NCI-H446 (cell line): ENCODE measurements around the gene ZNF385A.

Experiments
- DNase-seq, 2 experiments: peaks; one replicate each; lab custom pipeline; 2025; lab: John Stamatoyannopoulos, UW

Gene ZNF385A, protein sequence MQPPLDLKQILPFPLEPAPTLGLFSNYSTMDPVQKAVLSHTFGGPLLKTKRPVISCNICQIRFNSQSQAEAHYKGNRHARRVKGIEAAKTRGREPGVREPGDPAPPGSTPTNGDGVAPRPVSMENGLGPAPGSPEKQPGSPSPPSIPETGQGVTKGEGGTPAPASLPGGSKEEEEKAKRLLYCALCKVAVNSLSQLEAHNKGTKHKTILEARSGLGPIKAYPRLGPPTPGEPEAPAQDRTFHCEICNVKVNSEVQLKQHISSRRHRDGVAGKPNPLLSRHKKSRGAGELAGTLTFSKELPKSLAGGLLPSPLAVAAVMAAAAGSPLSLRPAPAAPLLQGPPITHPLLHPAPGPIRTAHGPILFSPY

GRCh38 chr12:54384591-54385041, at the start of gene ZNF385A:
Gene ZNF385A, minus strand, starts transcription at chr12:54384733. Its CDS starts 219 bp downstream, at chr12:54384514.
- no peak for DNase-seq

GRCh38 chr12:54432815-54433164, 48.3 kb upstream of the ZNF385A start:
- DNase-seq, result no peak

GRCh38 chr12:54431911-54432814, 47.6 kb upstream of the ZNF385A start:
- DNase-seq, result no peak

GRCh38 chr12:54430471-54431069, 46.0 kb upstream of the ZNF385A start:
- DNase-seq, result no peak

GRCh38 chr12:54429014-54429471, 44.5 kb upstream of the ZNF385A start:
- DNase-seq, result no peak

DNA sequence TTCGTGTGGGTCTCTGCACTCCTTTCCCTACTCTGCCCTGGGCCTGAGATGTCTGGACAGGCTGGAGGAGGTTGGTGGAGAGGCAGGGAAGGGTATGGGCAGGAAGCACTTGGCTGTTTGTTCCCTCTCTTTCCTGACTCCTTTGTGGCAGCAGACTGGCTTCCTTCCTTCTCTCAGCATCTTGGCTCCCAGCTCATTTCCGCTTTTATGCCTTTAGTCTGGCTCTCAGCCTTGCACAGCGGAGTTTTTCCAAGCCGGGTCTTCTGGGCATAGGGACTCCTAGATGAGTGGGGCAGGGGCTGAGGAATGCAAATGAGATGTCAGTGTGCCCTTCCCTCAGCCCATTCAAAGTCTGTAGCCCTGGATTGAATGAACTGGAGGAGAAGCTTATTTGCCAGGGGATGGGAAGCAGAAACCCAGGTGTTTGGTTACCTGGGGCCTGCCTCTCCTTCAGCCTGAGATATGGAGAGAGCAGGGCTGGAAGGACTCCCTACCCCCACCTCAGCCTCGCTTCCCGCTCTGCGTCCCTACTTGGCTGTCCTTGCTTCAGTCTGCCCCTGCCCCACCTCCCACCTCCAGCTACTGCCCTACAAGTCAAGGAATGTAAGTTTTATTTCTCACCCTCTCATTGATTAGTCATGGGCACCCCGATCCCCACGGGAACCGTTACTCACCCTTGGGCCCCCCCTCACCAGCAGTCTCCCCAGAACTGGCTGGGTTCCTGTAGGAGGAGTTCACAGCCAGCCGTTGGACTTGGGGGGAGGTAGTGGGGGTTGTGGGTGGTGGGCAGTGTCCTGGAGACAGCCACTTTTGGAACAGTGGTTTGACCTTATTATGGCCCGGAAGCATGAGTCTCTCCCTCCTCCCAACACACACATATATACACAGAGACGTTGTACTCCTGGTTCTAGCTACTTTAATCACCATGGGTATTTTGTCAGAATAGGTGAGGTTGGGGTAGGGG, 43.8 kb upstream of the ZNF385A start:
- no peak for DNase-seq

- no peak for DNase-seq
Measured at GRCh38 chr12:54427106-54427505, 42.6 kb upstream of the ZNF385A start.

DNA sequence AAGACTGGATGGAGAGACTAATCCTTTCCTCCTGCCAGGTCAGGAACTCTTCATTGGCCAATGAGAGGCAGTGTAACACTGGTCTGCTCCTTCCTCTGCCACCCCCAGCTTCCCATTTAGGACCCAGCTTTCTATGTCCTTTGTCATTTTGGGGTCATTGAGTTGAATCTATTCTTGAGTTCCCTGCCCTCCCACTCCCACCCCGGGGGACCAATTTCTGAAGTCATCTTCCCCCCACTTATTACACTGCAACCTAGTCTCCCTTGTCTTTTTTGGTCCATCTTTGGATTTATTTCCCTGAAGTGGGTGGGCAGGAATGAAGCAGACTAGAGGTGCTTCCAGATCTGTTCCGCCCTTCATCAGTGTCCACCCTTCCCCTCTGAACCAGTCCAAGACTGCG, 42.2 kb upstream of the ZNF385A start:
- DNase-seq, result no peak

DNA sequence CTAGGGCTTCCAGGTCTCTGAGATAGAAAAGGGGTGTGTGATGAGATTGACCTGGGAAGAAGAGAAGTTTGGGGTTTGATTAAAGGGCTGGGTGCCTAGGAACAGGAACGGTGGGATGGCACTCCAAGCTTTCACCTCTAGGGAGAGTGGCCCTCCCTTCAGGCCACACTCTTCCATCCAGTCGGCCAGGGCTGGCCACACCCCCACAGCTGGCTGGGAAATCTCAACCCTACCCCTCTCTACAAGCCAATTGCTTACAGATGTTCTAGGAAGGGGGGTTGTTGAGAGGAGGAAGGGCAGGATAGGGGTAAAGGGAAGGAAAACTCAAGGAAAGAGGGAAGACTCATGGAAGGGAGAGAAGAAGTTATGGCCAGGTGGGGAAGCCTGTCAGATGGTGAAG, 41.2 kb upstream of the ZNF385A start:
- no peak for DNase-seq

DNA sequence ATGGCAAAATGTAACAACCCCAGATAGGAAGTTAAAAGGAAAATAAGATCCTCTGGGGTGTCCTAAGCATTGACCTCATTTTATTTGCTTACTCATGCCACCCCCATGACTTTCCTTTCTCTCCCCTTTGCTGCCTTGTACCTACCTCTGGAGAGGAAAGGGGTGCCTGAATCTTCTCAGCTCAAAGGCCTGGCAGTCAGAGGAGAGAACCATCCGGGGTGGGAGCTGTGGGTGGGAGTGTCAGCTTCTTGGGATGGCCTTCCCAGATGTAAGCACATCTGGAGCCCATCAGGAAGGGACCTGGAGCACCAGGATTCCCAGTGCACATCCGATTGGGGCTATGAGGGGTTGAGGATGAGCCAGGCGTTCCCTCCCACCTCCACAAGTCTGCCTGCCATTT, 39.7 kb upstream of the ZNF385A start:
- no peak for DNase-seq

GRCh38 chr12:54423816-54424150, 39.2 kb upstream of the ZNF385A start:
- DNase-seq, result no peak

GRCh38 chr12:54421879-54422250, 37.3 kb upstream of the ZNF385A start:
- no peak for DNase-seq

- DNase-seq, result no peak
Measured at GRCh38 chr12:54421175-54421878, 36.8 kb upstream of the ZNF385A start.

DNA sequence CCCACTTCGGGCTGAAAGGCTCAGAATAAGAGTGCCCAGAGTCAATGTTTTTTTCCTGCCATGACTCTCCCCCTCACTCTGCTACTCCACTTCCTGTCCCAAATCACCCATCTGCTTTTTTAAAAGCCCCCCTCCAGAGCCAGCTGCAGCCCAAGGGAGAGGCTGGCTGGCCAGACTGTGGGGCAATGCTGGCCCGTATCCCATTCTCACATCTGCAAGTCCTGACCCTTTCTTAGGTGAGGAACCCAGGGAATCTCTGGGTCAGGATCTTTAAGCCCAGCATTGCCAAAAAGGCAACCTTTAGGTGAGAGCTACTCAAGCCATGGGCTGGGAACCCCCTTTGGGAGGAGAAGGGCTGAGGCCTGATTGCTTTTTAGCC, 36.2 kb upstream of the ZNF385A start:
- no peak for DNase-seq

GRCh38 chr12:54419088-54419887, 34.8 kb upstream of the ZNF385A start, which contains the start of gene ITGA5:
Gene ITGA5, minus strand, starts transcription at chr12:54419266. Its CDS starts 68 bp downstream, at chr12:54419198.
- DNase-seq, result peak in 1 of 2 experiments; percentile 11

DNA sequence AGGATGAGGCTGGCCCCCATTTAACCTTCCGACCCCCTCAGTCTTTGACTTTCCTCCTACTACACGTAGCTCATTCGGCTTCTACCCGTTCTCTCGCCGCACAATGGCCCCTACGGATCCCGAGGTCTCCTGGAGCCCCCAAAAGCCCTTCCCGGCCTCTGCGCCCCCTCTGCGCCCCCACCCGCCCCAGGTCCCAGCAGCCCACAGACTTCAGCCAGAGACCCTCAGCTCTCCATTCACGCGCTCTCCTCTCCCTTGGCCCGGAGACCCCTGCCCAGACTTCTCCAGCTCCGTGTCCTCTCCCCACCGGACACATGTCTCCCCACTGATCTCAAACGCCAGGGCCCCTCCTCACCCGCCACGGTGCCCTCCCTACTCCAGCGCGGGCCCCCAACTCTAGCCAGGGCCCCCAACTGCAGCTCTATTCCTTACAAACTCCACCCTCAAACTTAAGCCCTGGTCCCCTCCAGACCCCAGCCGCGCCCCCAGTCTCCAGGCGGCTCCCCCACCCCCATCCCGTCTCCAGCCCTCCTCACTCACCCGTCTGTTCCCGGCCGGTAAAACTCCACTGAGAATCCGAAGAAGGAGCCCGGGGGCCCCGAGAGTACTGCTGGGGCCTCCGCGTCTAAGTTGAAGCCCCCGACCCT, 34.0 kb upstream of the ZNF385A start:
- DNase-seq, result no peak

- no peak for DNase-seq
Measured at GRCh38 chr12:54417712-54418440, 33.3 kb upstream of the ZNF385A start.

DNA sequence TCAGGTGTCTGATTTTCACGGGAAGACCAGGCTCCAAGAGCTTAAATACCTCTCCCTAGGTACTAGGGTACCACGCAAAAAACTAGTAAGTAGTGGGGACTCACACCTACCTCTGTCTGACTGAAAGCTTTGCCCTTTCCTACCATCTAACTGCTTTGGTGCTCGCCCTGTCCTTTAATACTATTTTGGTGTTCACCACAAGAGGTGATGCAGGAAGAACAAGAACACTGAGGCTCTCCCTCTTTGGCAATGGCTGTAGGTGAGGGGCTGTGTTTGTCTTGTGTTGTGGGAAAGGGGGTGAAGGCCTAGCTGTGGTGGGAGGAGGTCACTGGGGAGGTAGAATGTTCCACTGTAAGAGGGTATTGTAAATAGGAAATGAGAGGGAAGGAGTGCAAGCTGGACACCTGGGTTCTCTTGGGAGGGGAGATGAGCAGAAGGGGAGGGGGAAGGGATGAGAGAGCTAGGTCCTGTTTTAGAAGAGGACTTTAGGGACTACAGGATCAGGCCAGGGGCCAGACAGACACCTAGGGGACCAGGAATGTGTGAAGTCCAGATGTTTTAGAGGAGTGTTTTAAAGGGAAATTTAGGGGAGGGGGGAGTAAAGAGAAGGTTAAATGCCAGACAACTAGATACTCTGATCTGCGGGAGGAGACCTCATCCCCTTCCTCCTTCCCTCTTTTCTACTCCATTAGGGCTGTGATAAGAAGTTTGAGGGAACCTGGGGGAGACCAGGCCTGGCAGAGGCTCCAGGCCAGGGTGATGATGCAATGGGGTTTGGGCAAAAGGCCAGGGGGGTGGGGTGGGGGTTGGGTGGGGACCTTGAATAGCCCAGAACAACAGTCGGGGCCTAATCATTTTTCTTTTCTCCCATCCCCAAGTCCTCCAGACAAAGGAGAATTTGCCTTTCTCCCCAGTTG, 32.4 kb upstream of the ZNF385A start:
- no peak for DNase-seq
